ENCODE measurements around the gene PAIP2B. TPM values are rescaled to one million over a fixed set of nuclear protein-coding genes. Genes with fewer than 3 reads are reported as not detected.

Gene PAIP2B
- total RNA-seq, 1 donor from 2014 or later = 6.5 TPM

GRCh38 chr2:71156573-71156972 lies 70.3 kb downstream of the PAIP2B start:
- Mint-ChIP-seq H3K27ac (ENCODE audit: unreplicated experiment) (no peak overlapping the region), H3K9me3 (no peaks in the 10 kb centered on the region), H3K4me3 (no peak overlapping the region), H3K4me1 (peaks cover 13% of the 10 kb centered on the region), H3K27me3 (ENCODE audit: low read depth) (no peaks in the 10 kb centered on the region), H3K36me3 (ENCODE audit: low read depth) (no peaks in the 10 kb centered on the region)
- TF ChIP-seq CTCF (conservative IDR thresholded peaks at IDR 0.05) = no peak
- no peak for DNase-seq (ENCODE audit: low read depth, low spot score)

GRCh38 chr2:71155846-71156245 lies 71.1 kb downstream of the PAIP2B start:
- H3K4me1 Mint-ChIP-seq = peaks cover 13% of the 10 kb centered on the region
- H3K36me3 Mint-ChIP-seq (ENCODE audit: low read depth) = peaks cover 2% of the 10 kb centered on the region
- H3K27ac Mint-ChIP-seq (ENCODE audit: unreplicated experiment) = no peak overlapping the region
- TF ChIP-seq CTCF (conservative IDR thresholded peaks at IDR 0.05) = no peak
- no peaks in the 10 kb centered on the region for H3K27me3 Mint-ChIP-seq (ENCODE audit: low read depth)
- no peaks in the 10 kb centered on the region for H3K9me3 Mint-ChIP-seq
- DNase-seq (ENCODE audit: low read depth, low spot score) = no peak
- H3K4me3 Mint-ChIP-seq = no peak overlapping the region

- no peaks in the 10 kb centered on the region for H3K27me3 Mint-ChIP-seq (ENCODE audit: low read depth)
- no peak overlapping the region for H3K4me3 Mint-ChIP-seq
- H3K27ac Mint-ChIP-seq (ENCODE audit: unreplicated experiment) = no peak overlapping the region
- no peak for DNase-seq (ENCODE audit: low read depth, low spot score)
- peaks cover 13% of the 10 kb centered on the region for H3K4me1 Mint-ChIP-seq
- TF ChIP-seq CTCF (conservative IDR thresholded peaks at IDR 0.05) = no peak
- H3K36me3 Mint-ChIP-seq (ENCODE audit: low read depth) = peaks cover 3% of the 10 kb centered on the region
- no peaks in the 10 kb centered on the region for H3K9me3 Mint-ChIP-seq
Observed at GRCh38 chr2:71154798-71155197, 72.1 kb downstream of the PAIP2B start.

- peaks cover 13% of the 10 kb centered on the region for H3K4me1 Mint-ChIP-seq
- no peaks in the 10 kb centered on the region for H3K9me3 Mint-ChIP-seq
- DNase-seq (ENCODE audit: low read depth, low spot score) = no peak
- H3K4me3 Mint-ChIP-seq = no peak overlapping the region
- no peaks in the 10 kb centered on the region for H3K27me3 Mint-ChIP-seq (ENCODE audit: low read depth)
- no peak overlapping the region for H3K27ac Mint-ChIP-seq (ENCODE audit: unreplicated experiment)
- peaks cover 3% of the 10 kb centered on the region for H3K36me3 Mint-ChIP-seq (ENCODE audit: low read depth)
- TF ChIP-seq CTCF (conservative IDR thresholded peaks at IDR 0.05) = no peak
Observed at GRCh38 chr2:71154279-71154678, 72.6 kb downstream of the PAIP2B start.

- no peak overlapping the region for H3K27ac Mint-ChIP-seq (ENCODE audit: unreplicated experiment)
Observed at GRCh38 chr2:71153585-71154224, 73.2 kb downstream of the PAIP2B start.

More at GRCh38 chr2:71153585-71154224, 73.2 kb downstream of the PAIP2B start:
- Mint-ChIP-seq H3K27me3 (ENCODE audit: low read depth) (no peaks in the 10 kb centered on the region), H3K9me3 (no peaks in the 10 kb centered on the region), H3K4me3 (no peak overlapping the region), H3K4me1 (peaks cover 13% of the 10 kb centered on the region), H3K36me3 (ENCODE audit: low read depth) (peaks cover 3% of the 10 kb centered on the region)
- TF ChIP-seq CTCF (conservative IDR thresholded peaks at IDR 0.05) = no peak
- DNase-seq (ENCODE audit: low read depth, low spot score) = no peak

All from neural crest cell (in vitro differentiated cells).